Spinal cord (tissue), 10 donors: ENCODE measurements around the gene MS4A2. TPM values are rescaled to one million over a fixed set of nuclear protein-coding genes. Genes with fewer than 3 reads are reported as not detected.
"Not testable (repeated sequence)": the region's sequence is repeated elsewhere in the genome, so short reads cannot be mapped to it uniquely, and the experiment has no call there.

Experiments used
- DNase-seq, 6 donors: peaks; one replicate each; pipeline versions ENCODE4 v3.0.0 to v3.0.0-alpha.2; 2013 to 2015; ENCODE audit warnings: low spot score in 6 of 6, low read depth in 4 of 6
- H3K27ac ChIP-seq: one replicate; pipeline ENCODE4 v1.5.1; 2013; ENCODE audit warnings: low read depth, low read length, control low read depth
- H3K27me3 ChIP-seq: one replicate; pipeline ENCODE4 v1.6.1; 2013; ENCODE audit warnings: low read length; ENCODE audit not compliant: control insufficient read depth, insufficient read depth
- H3K36me3 ChIP-seq: one replicate; pipeline ENCODE4 v1.6.1; 2013; ENCODE audit warnings: low read length; ENCODE audit not compliant: control insufficient read depth, insufficient read depth
- H3K4me1 ChIP-seq: one replicate; pipeline ENCODE4 v1.6.1; 2013; ENCODE audit warnings: low read length; ENCODE audit not compliant: control insufficient read depth, insufficient read depth
- H3K4me3 ChIP-seq: one replicate; pipeline ENCODE4 v1.5.1; 2013; ENCODE audit warnings: low read depth, low read length, control low read depth
- H3K9me3 ChIP-seq: one replicate; pipeline ENCODE4 v1.6.1; 2013; ENCODE audit warnings: low read length; ENCODE audit not compliant: control insufficient read depth, insufficient read depth
- WGBS: methylation state at CpG from one replicate; pipeline ENCODE4 v1.1.5; 2013; ENCODE audit warnings: missing lambda C conversion rate; ENCODE audit not compliant: insufficient coverage; 5-methylcytosine and 5-hydroxymethylcytosine counted together
- polyA plus RNA-seq, 2 donors: library from polyadenylated mRNA; unstranded; fragments of 120-200 nt; gene quantifications; one replicate each; pipeline ENCODE4 v1.2.1, GENCODE V29; 2013; ENCODE audit not compliant: insufficient read length in 2 of 2
- total RNA-seq, 2 donors: library from RNA; depleted of rRNA in 1 of 2; stranded (reverse); fragments of 120-200 nt in 1 of 2; fragments of >200 nt in 1 of 2; gene quantifications; one replicate each; pipeline versions ENCODE4 v1.2.3 to v1.2.4, GENCODE V29; 2013 to 2014
- donor health status: healthy.

MS4A2 gene
- total and polyA plus RNA-seq, 4 donors = 0.20 to 1.2 (median 0.39) TPM; not detected in 1

GRCh38 chr11:60071644-60072043 lies 16.8 kb upstream of the MS4A2 start:
- 60% methylated on average over 1 of the region's 6 CpGs for WGBS
- not testable (repeated sequence) for H3K27me3 ChIP-seq, H3K36me3 ChIP-seq, H3K27ac ChIP-seq, H3K4me3 ChIP-seq, DNase-seq, H3K9me3 ChIP-seq, H3K4me1 ChIP-seq

GRCh38 chr11:60077216-60077817 lies 11.1 kb upstream of the MS4A2 start:
- WGBS = 86% methylated on average over 8 of the region's 15 CpGs
- Histone ChIP-seq H3K4me3 (no peak overlapping the region), H3K36me3 (no peaks in the 10 kb centered on the region), H3K4me1 (no peaks in the 10 kb centered on the region), H3K27ac (no peak overlapping the region), H3K9me3 (no peaks in the 10 kb centered on the region), H3K27me3 (no peaks in the 10 kb centered on the region)
- no peak for DNase-seq

- DNase-seq = no peak
- Histone ChIP-seq H3K4me1 (no peaks in the 10 kb centered on the region), H3K36me3 (no peaks in the 10 kb centered on the region), H3K27ac (no peak overlapping the region), H3K27me3 (no peaks in the 10 kb centered on the region), H3K9me3 (no peaks in the 10 kb centered on the region), H3K4me3 (no peak overlapping the region)
- no CpG with 5 or more reads among the region's 1 CpG for WGBS
These were observed 10.5 kb upstream of the MS4A2 start for GRCh38 chr11:60077981-60078380.

GRCh38 chr11:60078745-60079144 lies 9.7 kb upstream of the MS4A2 start:
- Histone ChIP-seq H3K36me3 (no peaks in the 10 kb centered on the region), H3K9me3 (no peaks in the 10 kb centered on the region), H3K4me3 (no peak overlapping the region), H3K4me1 (no peaks in the 10 kb centered on the region), H3K27me3 (no peaks in the 10 kb centered on the region), H3K27ac (no peak overlapping the region)
- no peak for DNase-seq
- no CpG with 5 or more reads among the region's 4 CpGs for WGBS

- 60% methylated on average over 1 of the region's 3 CpGs for WGBS
- no peak for DNase-seq
- no peaks in the 10 kb centered on the region for H3K9me3 ChIP-seq
- no peaks in the 10 kb centered on the region for H3K27me3 ChIP-seq
- no peak overlapping the region for H3K27ac ChIP-seq
- H3K4me3 ChIP-seq = no peak overlapping the region
- H3K4me1 ChIP-seq = no peaks in the 10 kb centered on the region
- no peaks in the 10 kb centered on the region for H3K36me3 ChIP-seq
These were observed 7.9 kb upstream of the MS4A2 start for GRCh38 chr11:60080535-60080934.

- no peak overlapping the region for H3K27ac ChIP-seq
- no peaks in the 10 kb centered on the region for H3K36me3 ChIP-seq
- no peaks in the 10 kb centered on the region for H3K4me1 ChIP-seq
- 25% methylated on average over 1 of the region's 3 CpGs for WGBS
- no peaks in the 10 kb centered on the region for H3K27me3 ChIP-seq
- H3K9me3 ChIP-seq = no peaks in the 10 kb centered on the region
- H3K4me3 ChIP-seq = no peak overlapping the region
- DNase-seq = peak in 1 of 6 donors; percentile 84
These were observed 3.7 kb upstream of the MS4A2 start for GRCh38 chr11:60084631-60085273.

- Histone ChIP-seq H3K4me1 (no peaks in the 10 kb centered on the region), H3K27me3 (no peaks in the 10 kb centered on the region), H3K9me3 (no peaks in the 10 kb centered on the region), H3K4me3 (no peak overlapping the region), H3K27ac (no peak overlapping the region), H3K36me3 (no peaks in the 10 kb centered on the region)
- no peak for DNase-seq
- WGBS = 100% methylated on average over 1 of the region's 2 CpGs
These were observed 2.6 kb upstream of the MS4A2 start for GRCh38 chr11:60085909-60086308.

- no CpG with 5 or more reads among the region's 1 CpG for WGBS
- no peaks in the 10 kb centered on the region for H3K27me3 ChIP-seq
- H3K36me3 ChIP-seq = no peaks in the 10 kb centered on the region
- DNase-seq = no peak
- H3K27ac ChIP-seq = no peak overlapping the region
- H3K4me1 ChIP-seq = no peaks in the 10 kb centered on the region
- no peaks in the 10 kb centered on the region for H3K9me3 ChIP-seq
- H3K4me3 ChIP-seq = no peak overlapping the region
These were observed 1.2 kb upstream of the MS4A2 start for GRCh38 chr11:60087239-60087638.

GRCh38 chr11:60095477-60096120 lies 7.1 kb downstream of the MS4A2 start:
- DNase-seq = no peak
- Histone ChIP-seq H3K27me3 (no peaks in the 10 kb centered on the region), H3K36me3 (no peaks in the 10 kb centered on the region), H3K4me1 (no peaks in the 10 kb centered on the region), H3K27ac (no peak overlapping the region), H3K4me3 (no peak overlapping the region), H3K9me3 (no peaks in the 10 kb centered on the region)
- WGBS = no CpG with 5 or more reads among the region's 4 CpGs

- Histone ChIP-seq H3K27me3 (no peaks in the 10 kb centered on the region), H3K4me3 (no peak overlapping the region), H3K4me1 (no peaks in the 10 kb centered on the region), H3K27ac (no peak overlapping the region), H3K36me3 (no peaks in the 10 kb centered on the region), H3K9me3 (no peaks in the 10 kb centered on the region)
- 100% methylated on average over 1 of the region's 1 CpG for WGBS
- no peak for DNase-seq
These were observed 8.7 kb downstream of the MS4A2 start for GRCh38 chr11:60097189-60097588.
